ENCODE results near the gene CECR2. TPM values are rescaled to one million over a fixed set of nuclear protein-coding genes. Genes with fewer than 3 reads are reported as not detected.

The CECR2 gene
- total RNA-seq, 1 donor from 2014 or later: 10.4 TPM

Small RNAs within 50 kb of the gene (small RNA-seq; reads per million reads assigned to genes)
- not detected for gene CECR9 (ENCODE audit: low replicate concordance)
- not detected for gene RN7SL843P (ENCODE audit: low replicate concordance)

Other genes starting within 250 kb of the CECR2 start
- gene TMEM121B, start 248.1 kb upstream of the CECR2 start, total RNA-seq: 0.82 TPM
- 69.4 TPM for gene HDHD5, start 210.2 kb upstream of the CECR2 start, total RNA-seq
- 4.4 TPM for gene ADA2, start 150.0 kb upstream of the CECR2 start, total RNA-seq
- gene SLC25A18, start 194.0 kb downstream of the CECR2 start, total RNA-seq: not detected

All from tongue (tissue), 2 donors.